ENCODE data around the gene LIN54. TPM values are rescaled to one million over a fixed set of nuclear protein-coding genes. Genes with fewer than 3 reads are reported as not detected.

The LIN54 gene
- total and polyA plus RNA-seq, 2 of the 13 experiments (the other 11 are each of a cell fraction or from before 2014, with no cell fraction given), result 25.2 to 32.9 TPM

- TF ChIP-seq PRDM10 (CRISPR knock-in tag; IDR thresholded peaks at IDR 0.05; ENCODE audit: low read depth) (0 out of 2 replicates have a peak, but pooled peaks have one; percentile 25), ATM (IDR thresholded peaks at IDR 0.05; ENCODE audit: borderline replicate concordance) (no peak), KAT7 (CRISPR knock-in tag; IDR thresholded peaks at IDR 0.05; ENCODE audit: borderline replicate concordance) (peak; percentile 83; the same call in 1 of the 2 replicates), SALL1 (CRISPR knock-in tag; IDR thresholded peaks at IDR 0.05) (peak; percentile 16; the same call in 1 of the 2 replicates), SALL2 (CRISPR knock-in tag; IDR thresholded peaks at IDR 0.05) (no peak), PRPF4 (IDR thresholded peaks at IDR 0.05; ENCODE audit: low read depth, low read length, poor library complexity, severe bottlenecking) (no peak), KMT2B (CRISPR knock-in tag; IDR thresholded peaks at IDR 0.05) (no peak), KDM6A (CRISPR knock-in tag; IDR thresholded peaks at IDR 0.05; ENCODE audit: low read depth) (peak; percentile 18; the same call in 1 of the 2 replicates), MED1 (CRISPR knock-in tag; IDR thresholded peaks at IDR 0.05) (peak; percentile 42; the same call in 1 of the 2 replicates), ZNF30 (CRISPR knock-in tag; IDR thresholded peaks at IDR 0.05) (no peak), TRIM24 (CRISPR knock-in tag; IDR thresholded peaks at IDR 0.05) (no peak), TFE3 (CRISPR knock-in tag; IDR thresholded peaks at IDR 0.05) (no peak), ZNF609 (CRISPR knock-in tag; IDR thresholded peaks at IDR 0.05; ENCODE audit: borderline replicate concordance) (no peak), SOX5 (CRISPR knock-in tag; IDR thresholded peaks at IDR 0.05; ENCODE audit: borderline replicate concordance) (peak; percentile 40; the same call in 1 of the 2 replicates), ZNF839 (CRISPR knock-in tag; IDR thresholded peaks at IDR 0.05; ENCODE audit: borderline replicate concordance) (no peak)
Measured at GRCh38 chr4:82893942-82894341, 116.7 kb downstream of the LIN54 start (continued).
